Esophagus squamous epithelium (tissue), 4 donors: ENCODE measurements around the gene BRSK2.

Experiments used
- POLR2A ChIP-seq, 4 donors: fragments of 450-650 bp; IDR thresholded peaks; one replicate each; pipeline ENCODE4 v1.6.1; 2017; ENCODE audit warnings: antibody characterized with exemption in 4 of 4, mild to moderate bottlenecking in 4 of 4, moderate library complexity in 3 of 4
- TF ChIP-seq, protein P1 (sequence below), 6 experiments: fragments of 450-650 bp in 4 of 6; fragments of 200-600 bp in 2 of 6; sonication (generic) in 2 of 6; IDR thresholded peaks; one replicate each; pipeline ENCODE4 v1.5.1; 2016 to 2019; ENCODE audit warnings: antibody characterized with exemption in 6 of 6, mild to moderate bottlenecking in 4 of 6, moderate library complexity in 4 of 6

DNA sequence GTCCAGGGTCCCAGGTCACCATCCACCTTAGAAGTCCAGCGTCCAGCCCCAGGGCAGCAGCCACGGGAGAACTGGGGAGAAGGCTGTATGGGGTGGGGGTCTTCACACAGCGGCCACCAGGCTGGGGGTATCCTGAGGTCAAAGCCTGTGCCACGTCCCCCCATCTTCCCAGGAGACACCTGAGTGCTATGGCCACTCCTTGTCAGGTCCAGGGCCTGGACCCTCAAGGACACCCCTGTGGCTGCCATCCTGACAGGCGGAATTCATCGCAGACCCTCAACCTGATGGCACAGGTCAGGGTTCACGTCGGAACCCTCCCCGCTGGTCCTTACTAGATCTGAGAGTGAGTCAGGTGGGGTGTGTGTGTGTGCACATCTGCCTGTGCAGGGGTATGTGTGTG, 18.6 kb downstream of the BRSK2 start:
- no peak for TF ChIP-seq POLR2A (IDR thresholded peaks at IDR 0.05)
- TF ChIP-seq, protein P1, sequence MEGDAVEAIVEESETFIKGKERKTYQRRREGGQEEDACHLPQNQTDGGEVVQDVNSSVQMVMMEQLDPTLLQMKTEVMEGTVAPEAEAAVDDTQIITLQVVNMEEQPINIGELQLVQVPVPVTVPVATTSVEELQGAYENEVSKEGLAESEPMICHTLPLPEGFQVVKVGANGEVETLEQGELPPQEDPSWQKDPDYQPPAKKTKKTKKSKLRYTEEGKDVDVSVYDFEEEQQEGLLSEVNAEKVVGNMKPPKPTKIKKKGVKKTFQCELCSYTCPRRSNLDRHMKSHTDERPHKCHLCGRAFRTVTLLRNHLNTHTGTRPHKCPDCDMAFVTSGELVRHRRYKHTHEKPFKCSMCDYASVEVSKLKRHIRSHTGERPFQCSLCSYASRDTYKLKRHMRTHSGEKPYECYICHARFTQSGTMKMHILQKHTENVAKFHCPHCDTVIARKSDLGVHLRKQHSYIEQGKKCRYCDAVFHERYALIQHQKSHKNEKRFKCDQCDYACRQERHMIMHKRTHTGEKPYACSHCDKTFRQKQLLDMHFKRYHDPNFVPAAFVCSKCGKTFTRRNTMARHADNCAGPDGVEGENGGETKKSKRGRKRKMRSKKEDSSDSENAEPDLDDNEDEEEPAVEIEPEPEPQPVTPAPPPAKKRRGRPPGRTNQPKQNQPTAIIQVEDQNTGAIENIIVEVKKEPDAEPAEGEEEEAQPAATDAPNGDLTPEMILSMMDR (IDR thresholded peaks at IDR 0.05), result no peak
